IMR-90 (cell line): Measurements from ENCODE around the gene CHN1.

Experiments used
- BHLHE40 ChIP-seq: fragments of 150-350 bp; IDR thresholded peaks from 2 replicates; pipeline ENCODE4 v1.6.1; 2016; ENCODE audit warnings: mild to moderate bottlenecking, low read depth, low read length
- CEBPB ChIP-seq: IDR thresholded peaks from 2 replicates; pipeline ENCODE4 v1.6.1; 2012; ENCODE audit warnings: low read depth, low read length, improper control_type of control experiment
- CHD1 ChIP-seq: IDR thresholded peaks from 2 replicates; pipeline ENCODE4 v1.6.1; 2012; ENCODE audit warnings: low read depth, low read length, improper control_type of control experiment
- MAFK ChIP-seq: IDR thresholded peaks from 2 replicates; pipeline ENCODE4 v1.6.1; 2012; ENCODE audit warnings: low read depth, low read length, improper control_type of control experiment
- MAZ ChIP-seq: IDR thresholded peaks from 2 replicates; pipeline ENCODE4 v1.6.1; 2012; ENCODE audit warnings: low read depth, mild to moderate bottlenecking, low read length, improper control_type of control experiment, moderate library complexity, borderline replicate concordance
- MXI1 ChIP-seq: IDR thresholded peaks from 2 replicates; pipeline ENCODE4 v1.6.1; 2012; ENCODE audit warnings: low read depth, mild to moderate bottlenecking, low read length, moderate library complexity, borderline replicate concordance
- POLR2A ChIP-seq: IDR thresholded peaks from 2 replicates; pipeline ENCODE4 v1.6.1; 2012; ENCODE audit warnings: mild to moderate bottlenecking, low read depth, low read length
- RAD21 ChIP-seq: IDR thresholded peaks from 2 replicates; pipeline ENCODE4 v1.6.1; 2012; ENCODE audit warnings: low read length, improper control_type of control experiment
- RFX5 ChIP-seq: IDR thresholded peaks from 2 replicates; pipeline ENCODE4 v1.8.0; 2012; ENCODE audit warnings: low read depth, mild to moderate bottlenecking, low read length, moderate library complexity
- SMC3 ChIP-seq: fragments of 150-350 bp; IDR thresholded peaks from 2 replicates; pipeline ENCODE4 v1.6.1; 2016; ENCODE audit warnings: low read depth, mild to moderate bottlenecking, antibody characterized with exemption, low read length, moderate library complexity
- TF ChIP-seq, protein P1 (sequence below): conservative IDR thresholded peaks from 2 replicates; pipeline ENCODE4 v1.5.1; 2012; ENCODE audit warnings: mild to moderate bottlenecking, low read depth, low read length, improper control_type of control experiment
- TF ChIP-seq, protein P2 (sequence below): fragments of 150-350 bp; IDR thresholded peaks from 2 replicates; pipeline ENCODE4 v1.6.1; 2016; ENCODE audit warnings: low read depth, mild to moderate bottlenecking, low read length, moderate library complexity, borderline replicate concordance
- TF ChIP-seq, protein P3 (sequence below): fragments of 150-350 bp; IDR thresholded peaks from 2 replicates; pipeline ENCODE4 v1.6.1; 2017; ENCODE audit warnings: mild to moderate bottlenecking, antibody characterized with exemption, low read length, low read depth

- TF ChIP-seq, protein P1, sequence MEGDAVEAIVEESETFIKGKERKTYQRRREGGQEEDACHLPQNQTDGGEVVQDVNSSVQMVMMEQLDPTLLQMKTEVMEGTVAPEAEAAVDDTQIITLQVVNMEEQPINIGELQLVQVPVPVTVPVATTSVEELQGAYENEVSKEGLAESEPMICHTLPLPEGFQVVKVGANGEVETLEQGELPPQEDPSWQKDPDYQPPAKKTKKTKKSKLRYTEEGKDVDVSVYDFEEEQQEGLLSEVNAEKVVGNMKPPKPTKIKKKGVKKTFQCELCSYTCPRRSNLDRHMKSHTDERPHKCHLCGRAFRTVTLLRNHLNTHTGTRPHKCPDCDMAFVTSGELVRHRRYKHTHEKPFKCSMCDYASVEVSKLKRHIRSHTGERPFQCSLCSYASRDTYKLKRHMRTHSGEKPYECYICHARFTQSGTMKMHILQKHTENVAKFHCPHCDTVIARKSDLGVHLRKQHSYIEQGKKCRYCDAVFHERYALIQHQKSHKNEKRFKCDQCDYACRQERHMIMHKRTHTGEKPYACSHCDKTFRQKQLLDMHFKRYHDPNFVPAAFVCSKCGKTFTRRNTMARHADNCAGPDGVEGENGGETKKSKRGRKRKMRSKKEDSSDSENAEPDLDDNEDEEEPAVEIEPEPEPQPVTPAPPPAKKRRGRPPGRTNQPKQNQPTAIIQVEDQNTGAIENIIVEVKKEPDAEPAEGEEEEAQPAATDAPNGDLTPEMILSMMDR = no peak
- TF ChIP-seq POLR2A = no peak
- no peak for TF ChIP-seq SMC3
- TF ChIP-seq RAD21 = no peak
- no peak for TF ChIP-seq CHD1
- TF ChIP-seq, protein P2, sequence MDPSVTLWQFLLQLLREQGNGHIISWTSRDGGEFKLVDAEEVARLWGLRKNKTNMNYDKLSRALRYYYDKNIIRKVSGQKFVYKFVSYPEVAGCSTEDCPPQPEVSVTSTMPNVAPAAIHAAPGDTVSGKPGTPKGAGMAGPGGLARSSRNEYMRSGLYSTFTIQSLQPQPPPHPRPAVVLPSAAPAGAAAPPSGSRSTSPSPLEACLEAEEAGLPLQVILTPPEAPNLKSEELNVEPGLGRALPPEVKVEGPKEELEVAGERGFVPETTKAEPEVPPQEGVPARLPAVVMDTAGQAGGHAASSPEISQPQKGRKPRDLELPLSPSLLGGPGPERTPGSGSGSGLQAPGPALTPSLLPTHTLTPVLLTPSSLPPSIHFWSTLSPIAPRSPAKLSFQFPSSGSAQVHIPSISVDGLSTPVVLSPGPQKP = no peak
- no peak for TF ChIP-seq MAZ
- TF ChIP-seq MAFK = no peak
- no peak for TF ChIP-seq CEBPB
- no peak for TF ChIP-seq MXI1
- TF ChIP-seq BHLHE40 = no peak
- TF ChIP-seq, protein P3, sequence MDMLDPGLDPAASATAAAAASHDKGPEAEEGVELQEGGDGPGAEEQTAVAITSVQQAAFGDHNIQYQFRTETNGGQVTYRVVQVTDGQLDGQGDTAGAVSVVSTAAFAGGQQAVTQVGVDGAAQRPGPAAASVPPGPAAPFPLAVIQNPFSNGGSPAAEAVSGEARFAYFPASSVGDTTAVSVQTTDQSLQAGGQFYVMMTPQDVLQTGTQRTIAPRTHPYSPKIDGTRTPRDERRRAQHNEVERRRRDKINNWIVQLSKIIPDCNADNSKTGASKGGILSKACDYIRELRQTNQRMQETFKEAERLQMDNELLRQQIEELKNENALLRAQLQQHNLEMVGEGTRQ = no peak
- TF ChIP-seq RFX5 = no peak
These were observed 48.1 kb downstream of the CHN1 start for GRCh38 chr2:174957050-174957449.
